Measurements from ENCODE around the gene GMIP.

- TF ChIP-seq CTCF (conservative IDR thresholded peaks at IDR 0.05): no peak
- no peak for TF ChIP-seq ZFX (IDR thresholded peaks at IDR 0.05)
Observed at GRCh38 chr19:19677579-19677978, 34.1 kb upstream of the GMIP start.
